Heart right ventricle (tissue), 16 donors: ENCODE results near the gene UBN2. TPM values are rescaled to one million over a fixed set of nuclear protein-coding genes. Genes with fewer than 3 reads are reported as not detected.

Experiments used
- ATAC-seq, 8 donors: fragments of 200-7000 bp; cut with Tn5 transposase; one replicate each; pipeline ENCODE4 v1.9.1; 2020; ENCODE audit warnings: mild to moderate bottlenecking in 8 of 8, moderate library complexity in 8 of 8, moderate number of reproducible peaks in 1 of 8
- DNase-seq, 2 donors: peaks; one replicate each; pipeline ENCODE4 v3.0.0-alpha.2; 2020
- H3K27ac ChIP-seq, 10 donors: fragments of 200-600 bp; sonication (generic) in 2 of 10; one replicate each; pipeline versions ENCODE4 v1.5.0 to v1.8.0; 2020 to 2022; ENCODE audit warnings: mild to moderate bottlenecking in 3 of 10
- H3K27me3 ChIP-seq, 7 donors: fragments of 200-600 bp; one replicate each; pipeline ENCODE4 v1.8.0; 2021 to 2022; ENCODE audit warnings: mild to moderate bottlenecking in 2 of 7
- H3K36me3 ChIP-seq, 9 donors: fragments of 200-600 bp; sonication (generic) in 1 of 9; one replicate each; pipeline versions ENCODE4 v1.5.0 to v1.8.0; 2020 to 2022; ENCODE audit warnings: mild to moderate bottlenecking in 2 of 9
- H3K4me1 ChIP-seq, 9 donors: fragments of 200-600 bp; sonication (generic) in 1 of 9; one replicate each; pipeline versions ENCODE4 v1.5.0 to v1.8.0; 2020 to 2022; ENCODE audit warnings: mild to moderate bottlenecking in 4 of 9
- H3K4me3 ChIP-seq, 10 donors: fragments of 200-600 bp; sonication (generic) in 2 of 10; one replicate each; pipeline versions ENCODE4 v1.5.0 to v1.8.0; 2020 to 2022; ENCODE audit warnings: mild to moderate bottlenecking in 7 of 10, moderate library complexity in 2 of 10
- H3K9me3 ChIP-seq, 11 donors: fragments of 200-600 bp in 10 of 11; sonication (generic) in 2 of 11; one replicate each; pipeline versions ENCODE4 v1.5.0 to v1.8.0; 2013 to 2022; ENCODE audit warnings: mild to moderate bottlenecking in 2 of 11, control low read depth in 1 of 11, moderate library complexity in 1 of 11
- CTCF ChIP-seq, 9 donors: fragments of 200-600 bp; sonication (generic) in 2 of 9; IDR thresholded peaks; one replicate each; pipeline versions ENCODE4 v1.5.0 to v1.8.0; 2021 to 2022; ENCODE audit warnings: antibody characterized with exemption in 9 of 9, mild to moderate bottlenecking in 5 of 9, moderate library complexity in 1 of 9
- WGBS, 2 donors: extraction: QIAGEN DNeasy Blood & Tissue Kit; methylation state at CpG; one replicate each; pipeline ENCODE4 v1.1.7; 2013; ENCODE audit warnings: inconsistent platforms in 1 of 2; 5-methylcytosine and 5-hydroxymethylcytosine counted together
- intact Hi-C, 10 donors: fragments of 100-400 bp; cut with DNase I; formaldehyde crosslinking; loops; one replicate each; pipeline versions ENCODE4 v1.11.1 to v1.14.2; 2022
- polyA plus RNA-seq, 2 donors: library from polyadenylated mRNA; stranded (reverse); fragments of 200-250 nt; gene quantifications; one replicate each; pipeline ENCODE4 v1.2.3, GENCODE V29; 2013
- total RNA-seq, 10 donors: library from RNA; stranded (reverse); fragmentation: NEBNext Ultra II Directional in 3 of 10; extraction: Animal tissue kit (Norgen Biotek cat#: 25700) in 3 of 10; gene quantifications; one replicate each; pipeline versions ENCODE4 v1.2.1 to v1.2.4, GENCODE V29; 2021 to 2023
- donor health status: Arrhythmogenic right ventricular cardiomyopathy.
- donor health status: ischemic (EF 13 %, LVEDD 7.1; RV severe dilation, severe dysfunction).
- donor health status: healthy with polysubstance abuse.
- donor health status: DM: no; HTN: yes; CAD: no.
- donor health status: DM: no; HTN: no; CAD: no.
- donor health status: ischemic (EF 25% LVEDD 6.9; RV normal size, moderate dysfunction).
- donor health status: ischemic (EF 25% LVEDD 5.7; RV mildly dilated, moderate dysfunction).
- donor health status: healthy.
- donor health status: DM: yes; HTN: yes; CAD: no.
- donor health status: Ischemic cardiomyopathy.
- donor health status: ischemic (EF 35%, LVEDD 5.7; RV mildly dilated, moderate dysfunction).
- donor health status: nonischemic (EF 11% LVEDD 7.7; RV severe dilation, severe dysfunction).
- donor health status: DM: yes; HTN: yes; CAD: no.
- donor health status: PGD.
- donor health status: ischemic (EF 29% LVEDD 5.4; RV normal size, mild dysfunction).
- donor health status: nonischemic (EF 23%, LVEDD 6.1; RV moderate dilation, normal function).

Gene UBN2
- total and polyA plus RNA-seq, 12 donors, result 1.3 to 27.0 (median 21.4) TPM

DNA sequence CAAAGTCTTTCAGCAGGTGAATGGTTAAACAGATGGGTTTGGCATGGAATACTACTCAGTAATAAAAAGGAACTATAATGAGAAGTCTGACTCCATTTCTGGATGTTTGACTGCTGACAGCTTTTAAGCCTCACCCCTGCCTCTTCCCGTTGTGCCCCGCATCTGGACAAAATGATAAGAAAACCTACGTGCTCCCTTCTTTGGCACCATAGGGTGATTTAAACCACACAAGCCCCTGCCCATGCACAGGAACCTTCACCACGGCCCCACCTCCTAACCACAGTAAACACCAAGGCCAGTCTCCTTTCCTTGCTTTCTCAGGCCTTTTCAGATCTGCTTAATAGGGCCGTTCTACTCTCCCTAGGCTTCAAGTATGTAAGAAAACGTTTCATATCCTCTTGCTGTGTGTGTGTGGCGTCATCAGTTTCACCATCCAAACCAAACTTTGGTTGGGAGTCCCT is 47.1 kb upstream of the UBN2 start:
- Histone ChIP-seq H3K4me1 (no peaks in the 10 kb centered on the region), H3K9me3 (no peaks in the 10 kb centered on the region), H3K27me3 (no peaks in the 10 kb centered on the region), H3K36me3 (peaks cover 0 to 62% (median 0%) of the 10 kb centered on the region in 9 donors), H3K27ac (no peak overlapping the region), H3K4me3 (no peak overlapping the region)
- no peak for ATAC-seq
- DNase-seq, result no peak
- intact Hi-C loops, result no loop called here
- TF ChIP-seq CTCF (IDR thresholded peaks at IDR 0.05), result no peak
- WGBS, 2 donors, result 65 to 79% methylated on average over 7 of the region's 7 CpGs

- H3K27me3 ChIP-seq, result no peaks in the 10 kb centered on the region
- WGBS, 2 donors, result 96 to 98% methylated on average over 2 of the region's 2 CpGs
- peaks cover 0 to 61% (median 0%) of the 10 kb centered on the region in 9 donors for H3K36me3 ChIP-seq
- intact Hi-C loops, result no loop called here
- H3K4me1 ChIP-seq, result no peaks in the 10 kb centered on the region
- ATAC-seq (no peak), DNase-seq (no peak)
- TF ChIP-seq CTCF (IDR thresholded peaks at IDR 0.05), result no peak
- no peaks in the 10 kb centered on the region for H3K9me3 ChIP-seq
- no peak overlapping the region for H3K4me3 ChIP-seq
- no peak overlapping the region for H3K27ac ChIP-seq
Observed at GRCh38 chr7:139186146-139186545, 44.9 kb upstream of the UBN2 start.

GRCh38 chr7:139189357-139189756 is 41.7 kb upstream of the UBN2 start:
- no peak for ATAC-seq
- no peak overlapping the region for H3K4me3 ChIP-seq
- intact Hi-C loops, result no loop called here
- WGBS, 2 donors, result 92 to 97% methylated on average over 3 of the region's 3 CpGs
- no peak overlapping the region for H3K27ac ChIP-seq
- no peaks in the 10 kb centered on the region for H3K4me1 ChIP-seq
- no peak for DNase-seq
- no peak for TF ChIP-seq CTCF (IDR thresholded peaks at IDR 0.05)
- no peaks in the 10 kb centered on the region for H3K9me3 ChIP-seq
- H3K27me3 ChIP-seq, result no peaks in the 10 kb centered on the region
- peaks cover 0 to 32% (median 0%) of the 10 kb centered on the region in 9 donors for H3K36me3 ChIP-seq

- no peak overlapping the region for H3K4me3 ChIP-seq
- no peaks in the 10 kb centered on the region for H3K9me3 ChIP-seq
- DNase-seq (no peak), ATAC-seq (no peak)
- H3K27me3 ChIP-seq, result no peaks in the 10 kb centered on the region
- TF ChIP-seq CTCF (IDR thresholded peaks at IDR 0.05), result no peak
- intact Hi-C loops, result no loop called here
- no peak overlapping the region for H3K27ac ChIP-seq
- H3K4me1 ChIP-seq, result no peaks in the 10 kb centered on the region
- WGBS, 2 donors, result 79 to 96% methylated on average over 3 of the region's 3 CpGs
- H3K36me3 ChIP-seq, result peaks cover 0 to 25% (median 0%) of the 10 kb centered on the region in 9 donors
Observed at GRCh38 chr7:139192014-139192706, 38.9 kb upstream of the UBN2 start.
